DND-41 (cell line): Measurements from ENCODE around the gene LRP8.

Experiments used
- ATAC-seq: fragments of 200-7000 bp; cut with Tn5 transposase; 3 replicates; pipeline ENCODE4 v1.9.1; 2021; ENCODE audit warnings: low read depth; ENCODE audit not compliant: insufficient read depth
- DNase-seq: peaks from one replicate; pipeline ENCODE4 v3.0.0-alpha.2; 2020
- H2AFZ ChIP-seq: 2 replicates; pipeline ENCODE4 v1.6.0; 2012; ENCODE audit warnings: low read depth, low read length
- H3K27ac ChIP-seq: 2 replicates; pipeline ENCODE4 v1.5.1; 2012; ENCODE audit warnings: low read length, inconsistent platforms
- H3K27me3 ChIP-seq: fragments of 200-600 bp; sonication (generic); 2 replicates; pipeline ENCODE4 v1.6.0; 2012; ENCODE audit warnings: low read length, mild to moderate bottlenecking, inconsistent platforms; ENCODE audit not compliant: insufficient read depth, poor library complexity
- H3K36me3 ChIP-seq: 2 replicates; pipeline ENCODE4 v1.5.1; 2012; ENCODE audit warnings: low read length, inconsistent platforms; ENCODE audit not compliant: insufficient read depth
- H3K4me1 ChIP-seq: 2 replicates; pipeline ENCODE4 v1.5.1; 2012; ENCODE audit warnings: mild to moderate bottlenecking, low read length; ENCODE audit not compliant: insufficient read depth
- H3K4me2 ChIP-seq: 2 replicates; pipeline ENCODE4 v1.6.0; 2012; ENCODE audit warnings: mild to moderate bottlenecking, moderate library complexity, low read length, inconsistent platforms; ENCODE audit not compliant: insufficient read depth
- H3K4me3 ChIP-seq, 2 experiments: fragments of 200-600 bp in 1 of 2; shearing (Covaris generic) in 1 of 2; 2 replicates each; pipeline ENCODE4 v1.5.1; 2012 to 2016; ENCODE audit warnings: inconsistent platforms in 2 of 2, low read length in 2 of 2, mild to moderate bottlenecking in 2 of 2, low read depth in 1 of 2, moderate library complexity in 1 of 2
- H3K79me2 ChIP-seq: 2 replicates; pipeline ENCODE4 v1.6.0; 2012; ENCODE audit warnings: low read length, inconsistent platforms; ENCODE audit not compliant: insufficient read depth
- H3K9ac ChIP-seq: 2 replicates; pipeline ENCODE4 v1.6.0; 2012; ENCODE audit warnings: low read depth, mild to moderate bottlenecking, inconsistent platforms, low read length, moderate library complexity
- H3K9me3 ChIP-seq: 2 replicates; pipeline ENCODE4 v1.5.1; 2012; ENCODE audit warnings: low read length, moderate library complexity, mild to moderate bottlenecking, inconsistent platforms; ENCODE audit not compliant: insufficient read depth, severe bottlenecking
- H4K20me1 ChIP-seq: 2 replicates; pipeline ENCODE4 v1.6.0; 2012; ENCODE audit warnings: low read length; ENCODE audit not compliant: insufficient read depth
- EZH2 ChIP-seq: IDR thresholded peaks from 3 replicates; pipeline ENCODE4 v1.6.1; 2012; ENCODE audit warnings: borderline replicate concordance, low read depth, mild to moderate bottlenecking, moderate library complexity, low read length, inconsistent platforms; ENCODE audit not compliant: severe bottlenecking
- TF ChIP-seq, protein P1 (sequence below): IDR thresholded peaks from 2 replicates; pipeline ENCODE4 v1.5.1; 2012; ENCODE audit warnings: borderline replicate concordance, low read length, moderate library complexity, mild to moderate bottlenecking; ENCODE audit not compliant: poor library complexity, severe bottlenecking; ENCODE audit errors: extremely low read depth

LRP8 gene

DNA sequence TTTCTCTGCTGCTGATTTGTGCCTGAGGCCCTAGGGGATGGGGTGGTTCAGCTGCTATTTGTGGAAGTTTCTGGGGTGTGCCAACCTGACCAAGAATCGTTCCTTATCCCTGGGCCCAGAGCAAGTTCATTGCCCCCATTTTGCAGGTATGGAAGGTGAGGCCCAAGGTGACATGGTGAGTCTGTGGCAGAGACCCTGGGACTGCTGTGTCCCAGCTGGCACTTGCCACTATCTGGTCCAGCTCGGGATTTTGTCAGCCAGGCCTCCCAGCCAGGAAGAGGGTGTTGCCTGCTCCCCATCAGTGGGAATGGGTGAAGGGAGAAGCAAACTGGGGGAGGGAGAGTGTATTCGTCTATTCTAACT, 18.9 kb upstream of the LRP8 start:
- no peak overlapping the region for H3K27ac ChIP-seq
- no peaks in the 10 kb centered on the region for H3K9me3 ChIP-seq
- no peak overlapping the region for H3K9ac ChIP-seq
- DNase-seq (no peak), ATAC-seq (no peak)
- H2AFZ ChIP-seq = no peak overlapping the region
- no peaks in the 10 kb centered on the region for H3K4me1 ChIP-seq
- no peaks in the 10 kb centered on the region for H3K79me2 ChIP-seq
- no peak overlapping the region for H3K4me3 ChIP-seq
- no peak for TF ChIP-seq EZH2
- TF ChIP-seq, protein P1, sequence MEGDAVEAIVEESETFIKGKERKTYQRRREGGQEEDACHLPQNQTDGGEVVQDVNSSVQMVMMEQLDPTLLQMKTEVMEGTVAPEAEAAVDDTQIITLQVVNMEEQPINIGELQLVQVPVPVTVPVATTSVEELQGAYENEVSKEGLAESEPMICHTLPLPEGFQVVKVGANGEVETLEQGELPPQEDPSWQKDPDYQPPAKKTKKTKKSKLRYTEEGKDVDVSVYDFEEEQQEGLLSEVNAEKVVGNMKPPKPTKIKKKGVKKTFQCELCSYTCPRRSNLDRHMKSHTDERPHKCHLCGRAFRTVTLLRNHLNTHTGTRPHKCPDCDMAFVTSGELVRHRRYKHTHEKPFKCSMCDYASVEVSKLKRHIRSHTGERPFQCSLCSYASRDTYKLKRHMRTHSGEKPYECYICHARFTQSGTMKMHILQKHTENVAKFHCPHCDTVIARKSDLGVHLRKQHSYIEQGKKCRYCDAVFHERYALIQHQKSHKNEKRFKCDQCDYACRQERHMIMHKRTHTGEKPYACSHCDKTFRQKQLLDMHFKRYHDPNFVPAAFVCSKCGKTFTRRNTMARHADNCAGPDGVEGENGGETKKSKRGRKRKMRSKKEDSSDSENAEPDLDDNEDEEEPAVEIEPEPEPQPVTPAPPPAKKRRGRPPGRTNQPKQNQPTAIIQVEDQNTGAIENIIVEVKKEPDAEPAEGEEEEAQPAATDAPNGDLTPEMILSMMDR = no peak
- no peak overlapping the region for H3K4me2 ChIP-seq
- no peaks in the 10 kb centered on the region for H3K36me3 ChIP-seq
- H4K20me1 ChIP-seq = no peaks in the 10 kb centered on the region
- no peaks in the 10 kb centered on the region for H3K27me3 ChIP-seq

DNA sequence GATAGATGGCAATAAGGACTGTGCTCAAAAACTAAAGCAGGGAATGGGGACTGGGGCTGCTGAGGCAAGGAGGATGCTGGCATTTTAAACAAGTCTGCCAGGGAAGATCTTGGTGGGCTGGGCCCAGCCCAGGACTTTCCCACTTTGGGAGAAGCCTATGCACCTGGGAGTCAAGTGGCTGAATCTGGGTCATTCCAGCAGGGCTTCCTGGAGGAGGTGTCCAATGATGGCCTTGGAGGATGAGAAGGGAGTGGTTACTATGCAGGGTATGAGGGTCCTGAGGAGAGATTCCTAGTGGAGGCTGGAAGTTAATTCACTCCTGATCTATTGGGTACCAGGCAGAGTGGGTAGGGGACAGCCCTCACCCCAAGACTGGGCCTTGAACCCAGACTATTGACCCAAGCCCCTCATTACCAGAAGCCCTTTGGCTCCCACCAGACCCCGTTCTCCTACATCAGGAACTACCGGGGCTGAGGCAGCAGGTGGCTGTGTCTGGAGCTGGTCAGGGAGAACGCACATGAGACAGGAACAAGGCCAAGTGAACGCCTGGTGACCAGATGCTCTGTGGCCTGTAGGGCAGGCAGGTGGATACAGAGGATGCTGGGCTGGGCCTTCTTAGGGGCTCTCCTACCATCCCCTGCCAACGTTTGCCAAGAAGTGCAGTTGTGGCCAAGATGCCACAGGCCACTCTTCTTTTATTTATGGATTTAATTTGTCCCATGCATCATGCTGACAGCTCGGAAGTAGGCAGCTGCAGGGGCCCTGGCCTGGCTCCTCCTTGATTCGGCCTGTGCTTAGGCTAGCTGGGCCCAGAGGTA, 18.3 kb upstream of the LRP8 start:
- no peaks in the 10 kb centered on the region for H3K36me3 ChIP-seq
- H3K9me3 ChIP-seq = no peaks in the 10 kb centered on the region
- no peaks in the 10 kb centered on the region for H3K27me3 ChIP-seq
- H3K79me2 ChIP-seq = no peaks in the 10 kb centered on the region
- DNase-seq = no peak
- H3K9ac ChIP-seq = no peak overlapping the region
- H3K4me2 ChIP-seq = no peak overlapping the region
- no peaks in the 10 kb centered on the region for H4K20me1 ChIP-seq
- H3K4me3 ChIP-seq = no peak overlapping the region
- no peaks in the 10 kb centered on the region for H3K4me1 ChIP-seq
- ATAC-seq = no peak
- no peak overlapping the region for H2AFZ ChIP-seq
- TF ChIP-seq, protein P1 = no peak
- TF ChIP-seq EZH2 = no peak
- no peak overlapping the region for H3K27ac ChIP-seq

DNA sequence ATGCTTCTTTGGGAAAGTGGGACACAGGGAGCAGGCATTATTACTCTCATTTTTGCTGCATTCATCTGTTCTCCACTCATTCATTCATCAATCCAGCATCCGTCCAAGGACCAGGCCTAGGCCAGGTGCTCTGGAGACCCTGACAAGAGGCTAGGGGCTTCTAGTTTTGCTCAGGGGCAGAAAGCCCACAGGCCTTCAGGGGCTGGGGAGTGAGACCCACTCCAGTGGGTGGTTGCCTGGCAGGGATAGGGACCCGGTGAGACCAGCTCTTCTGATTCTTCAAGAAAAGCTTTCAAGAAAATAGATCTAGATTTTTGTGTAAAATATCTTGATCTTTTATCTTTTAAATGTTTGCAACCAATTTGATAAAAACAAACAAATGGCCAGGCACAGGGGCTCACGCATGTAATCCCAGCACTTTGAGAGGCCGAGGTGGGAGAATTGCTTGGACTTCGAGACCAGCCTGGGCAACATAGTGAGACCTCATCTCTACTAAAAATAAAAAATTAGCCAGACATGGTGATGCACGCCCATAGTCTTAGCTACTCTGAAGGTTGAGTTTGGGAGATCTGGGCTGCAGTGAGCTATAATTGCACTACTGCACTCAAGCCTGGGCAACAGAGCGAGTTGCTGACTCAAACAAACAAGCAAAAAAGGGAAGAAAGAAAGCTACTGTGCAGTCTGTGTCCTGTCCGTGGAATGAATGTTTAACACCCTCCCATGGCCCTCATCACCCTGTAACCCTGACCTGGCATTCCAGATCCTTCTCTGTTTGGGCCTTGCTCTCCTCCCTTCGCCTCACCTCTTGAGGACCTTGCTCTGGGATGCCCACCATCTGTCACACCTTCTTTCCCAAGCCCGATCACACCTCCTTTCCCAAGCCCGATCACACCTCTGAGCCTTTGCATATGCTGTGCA, 17.3 kb upstream of the LRP8 start:
- Histone ChIP-seq H3K9ac (no peak overlapping the region), H3K4me2 (no peak overlapping the region), H3K27me3 (no peaks in the 10 kb centered on the region), H3K79me2 (no peaks in the 10 kb centered on the region), H3K27ac (no peak overlapping the region), H3K4me1 (no peaks in the 10 kb centered on the region), H3K36me3 (no peaks in the 10 kb centered on the region), H2AFZ (no peak overlapping the region), H4K20me1 (no peaks in the 10 kb centered on the region), H3K9me3 (no peaks in the 10 kb centered on the region), H3K4me3 (no peak overlapping the region)
- ATAC-seq = no peak
- TF ChIP-seq, protein P1 = no peak
- no peak for DNase-seq
